ENCODE results near the gene KRT80.

KRT80 gene

DNA sequence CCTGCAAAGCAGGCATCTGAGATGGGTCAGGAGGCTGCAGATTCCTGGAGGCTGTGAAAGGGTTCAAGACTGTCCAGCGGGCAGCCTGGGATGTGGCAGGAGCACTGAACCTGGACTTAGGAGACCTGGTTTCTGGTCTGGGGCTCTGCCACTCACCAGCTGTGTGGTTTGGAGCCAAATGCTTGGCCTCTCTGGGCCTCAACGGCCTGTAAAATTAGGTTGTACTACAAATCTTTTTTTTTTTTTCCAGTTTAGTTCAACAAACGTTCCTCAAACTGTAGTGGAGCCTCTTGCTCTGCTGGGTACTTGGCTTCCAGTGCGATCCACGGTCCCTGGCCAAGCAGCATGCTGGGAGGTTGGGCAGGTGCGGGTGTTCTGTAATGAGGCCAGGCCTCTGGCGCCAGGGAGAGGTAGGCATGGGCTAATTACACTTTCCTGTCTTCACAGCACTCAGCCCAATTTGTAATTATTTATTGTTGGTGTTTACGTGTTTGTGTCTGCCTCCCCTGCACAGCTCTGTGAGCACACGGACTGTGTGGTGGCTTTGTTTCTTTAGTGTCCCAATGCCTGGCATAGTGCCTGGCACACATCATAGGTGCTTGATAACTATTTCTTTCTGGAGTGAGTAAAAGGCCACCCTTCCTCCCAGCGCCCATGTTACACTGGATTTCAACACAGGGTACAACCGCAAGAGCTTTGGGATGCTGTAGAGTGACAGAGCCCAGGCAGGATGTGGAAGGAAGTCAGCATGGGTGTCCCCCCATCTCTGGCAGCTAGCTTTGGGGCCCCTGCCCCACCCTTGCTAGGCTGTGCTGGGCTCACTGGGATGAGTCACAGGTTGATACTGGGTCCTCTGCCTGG is 5.8 kb upstream of the KRT80 start:
- peak; percentile 39 for DNase-seq

DNA sequence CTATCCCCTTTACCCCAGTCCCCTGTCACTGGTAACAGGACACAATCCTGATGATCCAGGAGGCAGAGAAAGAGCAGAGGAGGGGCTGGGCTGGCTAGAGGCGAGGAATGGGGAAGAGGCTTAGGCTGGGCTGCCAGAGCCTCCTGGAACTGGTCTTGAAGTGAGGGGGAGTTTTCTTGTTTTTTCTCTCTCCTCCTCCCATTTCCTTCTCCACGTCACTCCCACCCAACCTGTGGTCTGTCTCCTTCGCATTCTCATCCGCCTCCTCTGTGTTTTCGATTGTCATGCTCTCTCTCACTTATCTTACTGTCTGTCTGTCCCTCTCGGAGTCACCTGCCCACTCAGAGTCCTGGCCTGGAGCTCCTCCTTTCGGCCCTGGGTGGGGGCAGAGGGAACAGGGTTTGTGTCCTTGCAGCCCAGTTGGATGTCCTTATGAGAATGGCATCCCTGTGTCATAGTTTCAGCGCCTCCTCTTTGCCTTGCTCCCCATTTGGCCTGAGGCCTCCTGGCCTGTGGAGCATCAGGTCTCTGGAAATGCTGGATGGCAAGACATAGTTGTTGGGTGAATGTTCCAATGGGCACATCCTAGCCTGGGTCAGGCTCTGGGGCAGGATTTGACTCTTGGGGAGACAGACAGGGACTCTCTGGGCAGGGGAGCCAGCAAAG is 3.4 kb upstream of the KRT80 start:
- DNase-seq = no peak

- DNase-seq = no peak
Observed at GRCh38 chr12:52193991-52194390, 2.2 kb upstream of the KRT80 start.

- no peak for DNase-seq
Observed at GRCh38 chr12:52193532-52193931, 1.7 kb upstream of the KRT80 start.

DNA sequence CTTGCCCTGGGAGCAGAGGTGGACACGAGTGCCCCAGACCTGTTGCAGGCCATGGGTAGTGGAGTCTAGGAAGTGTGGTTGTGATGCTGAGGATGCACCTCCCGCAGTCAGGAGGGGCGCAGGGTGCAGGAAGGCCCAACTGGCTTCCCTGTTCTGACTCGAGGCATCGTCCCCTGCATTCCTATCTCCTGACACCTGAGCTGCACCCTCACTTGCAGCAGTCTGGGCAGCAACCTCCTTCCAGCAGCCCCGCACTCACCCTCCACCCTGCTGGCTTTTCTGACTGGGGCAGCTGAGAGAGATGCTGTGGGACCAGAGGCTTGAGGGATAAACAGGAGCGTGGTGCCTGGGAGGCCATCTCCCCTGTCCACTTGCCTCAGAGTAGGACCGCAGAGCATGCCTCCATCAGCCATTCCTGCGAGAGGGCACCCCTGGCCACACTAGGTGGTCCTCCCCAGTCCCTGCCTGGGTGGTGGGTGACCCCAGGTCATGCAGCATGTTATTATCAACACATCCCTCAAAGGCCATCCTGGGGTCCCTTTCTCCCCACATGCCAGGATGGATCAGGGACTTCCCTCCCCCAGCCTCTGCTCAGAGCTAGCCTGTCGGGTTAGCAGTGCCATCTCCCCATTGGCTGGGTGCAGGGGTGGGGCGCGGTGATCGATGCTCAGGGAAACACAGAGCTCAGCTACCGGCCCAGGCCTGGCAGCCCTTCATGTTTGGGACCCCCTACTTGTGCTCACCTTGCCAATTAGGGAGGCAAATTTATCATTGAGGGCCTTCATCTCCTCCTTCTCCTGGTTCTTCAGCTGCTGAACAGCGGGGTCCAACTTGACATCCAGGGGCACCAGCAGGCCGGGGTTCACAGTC is 719 bp downstream of the KRT80 start:
- no peak for DNase-seq

DNA sequence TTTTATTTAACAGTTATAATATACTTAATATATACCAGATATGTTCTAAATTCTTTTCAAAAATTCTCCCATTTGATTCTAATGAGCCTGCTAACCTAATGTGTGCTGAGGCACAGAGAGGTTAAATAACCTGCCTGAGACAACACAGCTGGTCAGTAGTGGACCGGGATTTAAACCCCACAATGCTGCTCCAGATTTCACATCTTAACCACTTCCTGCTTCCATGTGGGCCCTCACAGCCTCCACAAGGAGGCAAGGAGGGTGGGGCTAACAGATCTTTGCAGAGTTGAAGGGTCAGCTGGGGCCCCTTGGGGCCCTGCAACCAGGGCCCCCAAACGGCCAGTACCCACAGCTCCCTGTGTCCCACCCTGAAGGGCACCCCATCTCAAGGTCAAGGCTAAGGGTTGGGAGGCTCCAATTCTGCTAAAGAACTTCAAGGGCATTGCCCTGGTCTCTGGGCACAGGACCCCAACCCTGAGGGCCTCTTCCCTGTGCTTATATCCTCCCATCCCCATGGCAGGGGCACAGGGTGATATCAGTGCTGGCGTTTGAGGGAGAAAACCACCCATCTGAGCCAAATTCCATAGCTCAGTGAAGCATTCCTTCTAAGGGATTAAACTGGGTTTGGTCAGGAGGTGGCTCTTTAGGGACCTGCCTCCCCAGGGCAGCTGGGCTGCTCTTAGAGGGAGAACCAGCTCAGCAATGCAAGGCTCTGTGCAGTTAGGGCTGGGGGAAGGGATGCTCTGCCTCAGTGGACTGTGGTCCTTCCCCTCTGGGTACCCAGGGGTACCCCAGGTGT is 2.2 kb downstream of the KRT80 start:
- no peak for DNase-seq

DNA sequence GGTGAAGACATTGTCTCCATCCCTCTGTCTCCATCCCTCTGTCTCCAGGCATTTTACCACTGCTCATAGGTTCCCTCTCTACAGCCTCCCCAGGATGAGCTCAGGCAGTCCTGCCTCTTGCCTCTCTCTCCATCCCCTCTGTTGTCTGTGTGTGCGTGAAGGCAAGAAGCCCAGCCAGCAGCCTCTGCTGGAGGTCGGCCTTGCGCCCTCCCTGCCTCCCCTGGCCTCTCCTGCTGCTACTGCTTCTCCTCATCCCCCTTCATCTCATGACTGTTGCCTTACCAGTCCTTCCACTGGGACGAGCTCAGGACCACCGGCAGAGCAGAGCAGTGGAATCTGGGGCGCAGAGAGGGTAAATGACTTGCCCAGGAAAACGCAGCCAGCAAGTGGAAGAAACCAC is 3.2 kb downstream of the KRT80 start:
- DNase-seq = no peak

GRCh38 chr12:52187640-52188039 is 4.2 kb downstream of the KRT80 start:
- no peak for DNase-seq

DNA sequence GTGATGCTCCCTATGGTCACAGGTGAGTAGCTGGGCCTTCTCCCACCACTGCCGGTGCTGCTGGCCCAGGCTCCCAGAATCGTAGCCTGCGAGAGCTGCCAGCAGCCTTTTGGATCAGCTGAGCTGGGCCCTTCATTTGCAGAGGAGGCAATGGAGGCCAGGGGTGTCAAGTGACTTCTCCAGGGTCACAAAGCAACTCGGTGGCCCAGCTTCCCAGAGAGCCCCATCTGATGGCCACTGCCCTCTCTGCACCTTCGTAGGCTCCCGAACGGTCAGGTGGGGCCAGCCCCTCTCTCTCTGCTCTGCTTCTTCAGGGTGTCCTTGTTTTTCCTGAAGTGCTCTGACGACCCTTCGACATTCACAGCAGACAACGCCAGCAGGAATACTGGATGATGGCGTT is 4.6 kb downstream of the KRT80 start:
- no peak for DNase-seq

GRCh38 chr12:52186118-52186840 is 5.5 kb downstream of the KRT80 start:
- no peak for DNase-seq

- DNase-seq = no peak
Observed at GRCh38 chr12:52185400-52185967, 6.3 kb downstream of the KRT80 start.

DNA sequence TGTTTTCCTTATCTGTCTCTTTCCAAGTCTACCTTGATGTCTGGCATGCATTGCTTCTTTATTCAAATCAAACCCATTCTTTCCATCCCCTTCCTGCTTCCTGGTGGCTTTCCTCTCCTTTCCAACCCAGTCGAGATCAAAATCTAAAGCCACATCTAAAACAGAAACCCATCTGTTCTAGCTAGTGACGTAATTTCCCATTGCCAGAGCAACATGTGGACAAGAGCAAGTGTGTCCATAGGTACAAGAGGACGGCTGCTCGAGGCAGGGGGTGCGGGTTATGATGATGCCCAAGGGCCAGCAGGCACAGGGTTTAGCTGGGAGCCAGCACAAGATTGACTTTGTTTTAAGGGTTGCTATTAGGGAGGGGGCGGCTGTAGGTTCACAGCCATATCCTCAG is 7.0 kb downstream of the KRT80 start:
- DNase-seq = no peak

GRCh38 chr12:52183971-52184370 is 7.8 kb downstream of the KRT80 start:
- DNase-seq = no peak

DNA sequence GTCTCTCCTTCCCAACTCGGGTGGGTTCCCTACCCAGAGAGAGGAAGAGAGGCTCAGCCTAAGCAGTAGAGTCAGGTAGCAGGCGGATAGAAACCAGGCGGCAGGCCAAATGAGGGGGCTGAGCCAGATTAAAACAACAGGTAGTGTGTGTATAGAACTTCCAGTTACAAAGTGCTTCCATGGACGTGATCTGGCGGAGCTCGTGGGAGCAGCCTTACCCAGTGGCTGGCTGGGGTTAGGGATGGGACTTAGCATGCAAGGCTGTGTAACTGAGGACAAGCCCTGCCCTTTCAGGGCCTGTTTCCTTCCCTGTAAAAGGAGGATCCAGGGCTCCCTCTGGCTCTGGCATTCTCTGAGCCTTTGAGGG is 8.3 kb downstream of the KRT80 start:
- DNase-seq = no peak

DNA sequence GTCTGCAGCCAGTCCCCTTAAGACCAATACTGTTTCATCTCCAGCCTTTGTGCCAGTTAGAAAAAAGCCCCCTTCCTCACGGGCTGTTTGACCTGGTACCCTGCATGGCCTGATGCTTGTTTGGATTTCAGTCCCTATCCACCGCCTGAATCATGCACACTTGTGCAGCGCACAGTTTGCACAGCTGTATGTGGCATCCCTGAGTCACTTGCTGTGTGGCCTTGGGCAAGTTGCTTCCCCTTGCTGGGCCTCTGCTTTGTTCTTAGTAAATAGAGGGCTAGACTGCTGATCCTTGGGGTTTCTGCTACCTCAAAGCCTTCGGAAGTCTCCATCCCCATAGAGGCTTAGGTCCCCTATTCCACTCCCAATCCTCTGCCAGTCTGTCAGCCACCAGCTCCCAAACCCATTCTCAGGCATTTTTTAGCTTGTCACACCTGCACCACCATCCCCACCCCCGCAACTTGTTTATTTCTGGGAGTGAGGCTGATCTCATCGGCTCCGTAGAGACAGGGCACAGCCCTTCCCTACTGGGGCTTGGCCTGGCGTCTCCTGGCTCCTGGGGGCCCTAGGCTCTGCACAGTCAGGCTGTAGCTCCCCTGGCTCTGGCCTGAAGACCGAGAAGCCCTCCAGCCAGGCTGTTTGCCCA is 8.8 kb downstream of the KRT80 start:
- DNase-seq = no peak

DNA sequence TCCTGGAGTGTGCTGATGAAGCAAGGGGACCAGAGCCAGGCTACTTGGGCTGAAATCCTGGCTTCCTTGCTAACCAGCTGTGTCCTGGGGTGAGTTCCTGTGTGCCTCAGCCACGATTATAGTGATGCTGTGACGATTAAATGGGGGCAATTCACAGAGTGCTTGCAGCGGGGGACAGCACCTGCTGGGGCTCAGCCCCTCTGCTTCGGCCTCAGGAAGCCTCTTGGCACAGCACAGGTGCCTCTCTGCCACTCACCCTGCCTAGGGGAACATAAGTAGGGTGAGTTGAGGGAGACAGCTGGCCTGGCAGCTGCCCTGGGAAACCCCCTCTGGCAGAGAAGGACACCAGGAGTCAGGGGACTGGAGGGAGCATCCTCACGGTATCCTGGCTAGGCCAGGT is 9.4 kb downstream of the KRT80 start:
- no peak for DNase-seq

DNA sequence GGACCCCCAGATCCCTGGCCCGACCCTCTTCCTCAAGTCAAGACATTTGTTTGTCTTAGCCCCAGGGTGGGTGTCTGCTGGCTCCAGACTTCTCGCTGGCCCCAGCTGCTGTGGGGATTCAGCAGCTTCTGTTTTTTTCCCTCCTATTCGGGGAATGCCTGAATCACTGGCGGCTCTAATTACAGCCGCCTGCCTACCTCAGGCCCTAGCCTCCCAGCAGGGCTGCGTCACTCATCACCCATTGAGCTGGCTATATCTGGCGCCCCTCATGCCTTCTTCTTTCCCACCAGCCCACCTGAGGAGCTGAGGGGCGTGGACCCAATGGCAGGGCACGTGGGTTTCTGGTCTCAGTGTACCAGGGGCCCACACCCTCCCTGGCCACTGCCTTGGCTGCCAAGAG is 10.1 kb downstream of the KRT80 start:
- no peak for DNase-seq

GRCh38 chr12:52180971-52181628 is 10.7 kb downstream of the KRT80 start:
- DNase-seq = no peak

GRCh38 chr12:52179396-52179973 is 12.3 kb downstream of the KRT80 start:
- DNase-seq = no peak

DNA sequence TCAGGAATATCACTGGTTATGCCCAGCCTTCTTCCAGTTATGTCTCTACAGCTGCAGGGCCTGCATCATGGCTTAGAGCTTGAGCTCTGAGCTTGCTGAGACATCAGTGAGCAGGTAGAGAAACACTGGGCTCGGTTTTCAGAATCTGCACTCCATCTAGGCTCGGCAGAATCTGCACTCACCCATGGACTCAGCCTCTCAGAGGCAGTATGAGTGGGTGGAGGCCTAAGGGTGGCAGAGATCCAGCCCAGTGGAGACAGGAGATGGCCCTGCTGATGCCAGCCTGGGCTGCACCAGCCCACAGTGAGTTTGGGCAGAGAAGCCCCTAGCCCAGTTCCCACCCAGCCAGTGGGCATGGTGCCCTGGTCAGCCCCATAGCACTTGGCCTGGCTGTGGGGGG is 12.8 kb downstream of the KRT80 start:
- no peak for DNase-seq

Measured in hematopoietic multipotent progenitor cell treated with erythropoietin and hydrocortisone succinate and interleukin-3 and kit ligand, for 6 days (in vitro differentiated cells).